NOMO-1 treated with dmso at 0.1 percent for 144 hours (cell line): ENCODE data around the gene ANGEL1.

ENCODE experiments used
- DNase-seq: peaks from one replicate; lab custom pipeline; 2025; ENCODE audit not compliant: unreplicated experiment; lab: John Stamatoyannopoulos, UW

Gene ANGEL1

DNA sequence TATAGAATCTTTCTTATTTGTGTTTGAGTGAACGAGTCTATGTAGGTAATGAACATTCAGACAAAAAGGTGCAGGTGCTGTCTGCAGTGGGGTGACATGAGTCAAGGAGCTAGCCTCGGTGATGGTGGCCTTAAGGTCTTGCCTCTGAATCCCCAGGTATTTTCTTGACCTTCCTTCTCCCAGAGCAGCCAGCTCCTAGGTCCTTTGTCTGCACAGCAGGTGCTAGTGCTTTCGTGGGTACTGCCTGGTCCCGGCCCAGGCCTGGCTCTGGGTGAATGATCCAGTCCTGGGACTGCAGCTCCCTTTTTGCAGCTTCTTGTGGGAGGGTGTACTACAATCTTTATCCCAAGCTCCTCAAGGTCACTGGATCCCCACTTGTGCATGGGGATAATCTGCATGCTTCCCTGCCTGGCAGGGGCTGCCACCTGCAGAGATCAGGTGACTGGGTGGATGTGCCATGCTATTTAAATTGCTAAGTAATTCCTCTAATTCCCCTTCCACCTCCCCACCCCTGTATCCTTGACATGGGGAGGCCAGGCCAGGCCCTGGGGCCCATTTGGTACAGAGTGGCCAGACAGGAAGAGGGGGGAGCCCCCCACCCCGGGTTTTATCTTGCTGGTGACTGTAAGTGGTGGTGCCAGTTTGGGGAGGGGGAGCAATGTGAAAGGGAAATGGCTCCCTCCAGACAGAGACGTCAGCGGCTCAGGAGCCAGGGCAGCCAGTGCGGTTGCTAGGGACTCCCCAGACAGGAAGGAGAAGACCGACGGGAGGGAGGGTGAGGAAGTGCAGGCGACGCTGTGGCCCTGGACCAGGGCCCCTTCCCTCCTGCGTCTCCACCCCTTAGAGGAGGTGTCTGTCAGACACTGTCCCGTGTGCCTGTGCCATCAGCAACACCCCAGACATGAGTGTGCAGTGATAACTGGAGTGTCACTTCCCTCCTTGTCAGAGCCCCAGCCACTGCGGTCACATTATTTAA lies 44.7 kb downstream of the ANGEL1 start:
- DNase-seq, result peak; percentile 97

DNA sequence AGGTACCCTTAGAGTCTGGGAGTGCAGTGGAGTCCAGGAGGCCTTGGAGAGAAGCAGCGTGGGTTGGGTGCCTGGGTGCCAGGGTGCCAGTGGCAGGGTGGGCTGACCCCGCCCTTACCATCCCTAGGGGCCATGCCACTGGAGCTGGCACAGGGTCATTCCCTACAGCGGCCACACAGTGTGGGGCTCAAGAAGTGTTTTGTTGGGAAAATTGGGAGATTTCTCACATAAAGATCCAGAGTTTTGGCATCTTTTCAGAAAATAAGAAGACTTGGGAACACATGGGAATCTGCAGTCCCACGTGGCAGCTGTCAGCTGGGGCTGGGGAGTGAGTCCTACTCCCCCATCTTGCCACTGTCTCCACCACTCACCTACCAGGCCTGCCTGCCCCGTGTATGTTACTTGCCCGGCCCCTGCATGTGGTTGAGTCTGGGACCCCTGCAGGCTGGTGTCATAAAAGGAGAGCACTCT lies 47.2 kb downstream of the ANGEL1 start:
- DNase-seq, result no peak

DNA sequence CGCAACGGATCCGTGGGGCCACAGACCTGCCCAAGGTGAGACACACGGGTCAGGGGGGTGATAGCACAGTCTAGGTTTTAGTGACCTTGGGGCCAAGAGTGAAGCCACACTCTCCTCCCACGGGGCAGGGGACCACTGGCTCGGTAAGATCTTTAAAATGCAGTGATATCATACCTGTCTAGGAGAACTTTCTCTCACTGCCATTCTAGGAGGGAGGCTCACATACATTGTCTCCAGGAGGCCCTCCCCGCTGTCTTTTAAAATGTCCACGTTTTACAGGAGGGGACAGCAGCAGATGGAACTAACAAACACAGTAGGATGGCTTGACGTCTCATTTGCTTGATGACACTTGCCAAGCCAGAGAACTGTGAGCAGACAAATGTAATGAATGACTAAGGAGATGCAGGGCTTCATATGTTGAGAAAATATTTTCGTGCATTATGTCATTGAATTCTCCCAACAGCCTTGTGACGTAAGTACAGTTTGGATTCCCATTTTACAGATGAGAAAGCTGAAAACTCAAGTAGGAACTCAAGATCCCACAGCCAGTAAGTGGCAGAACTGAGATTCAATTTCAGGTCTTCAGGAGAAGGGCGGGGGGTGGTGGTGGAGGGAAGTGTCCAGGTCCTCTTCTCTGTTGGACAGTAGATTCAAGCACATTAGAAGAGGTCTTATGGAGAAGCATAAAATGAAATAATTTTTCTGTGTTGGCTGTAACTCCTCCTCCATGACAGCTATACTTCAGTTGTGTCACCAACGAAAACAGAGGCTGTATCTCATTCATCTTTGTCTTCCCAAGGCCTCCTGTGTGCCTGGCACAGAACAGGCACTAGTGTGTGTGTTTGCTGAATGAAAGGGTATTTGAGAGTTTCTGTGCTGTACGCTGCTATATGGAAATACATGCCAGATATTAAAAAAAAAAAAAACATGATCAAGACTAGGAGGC lies 49.3 kb downstream of the ANGEL1 start:
- no peak for DNase-seq

DNA sequence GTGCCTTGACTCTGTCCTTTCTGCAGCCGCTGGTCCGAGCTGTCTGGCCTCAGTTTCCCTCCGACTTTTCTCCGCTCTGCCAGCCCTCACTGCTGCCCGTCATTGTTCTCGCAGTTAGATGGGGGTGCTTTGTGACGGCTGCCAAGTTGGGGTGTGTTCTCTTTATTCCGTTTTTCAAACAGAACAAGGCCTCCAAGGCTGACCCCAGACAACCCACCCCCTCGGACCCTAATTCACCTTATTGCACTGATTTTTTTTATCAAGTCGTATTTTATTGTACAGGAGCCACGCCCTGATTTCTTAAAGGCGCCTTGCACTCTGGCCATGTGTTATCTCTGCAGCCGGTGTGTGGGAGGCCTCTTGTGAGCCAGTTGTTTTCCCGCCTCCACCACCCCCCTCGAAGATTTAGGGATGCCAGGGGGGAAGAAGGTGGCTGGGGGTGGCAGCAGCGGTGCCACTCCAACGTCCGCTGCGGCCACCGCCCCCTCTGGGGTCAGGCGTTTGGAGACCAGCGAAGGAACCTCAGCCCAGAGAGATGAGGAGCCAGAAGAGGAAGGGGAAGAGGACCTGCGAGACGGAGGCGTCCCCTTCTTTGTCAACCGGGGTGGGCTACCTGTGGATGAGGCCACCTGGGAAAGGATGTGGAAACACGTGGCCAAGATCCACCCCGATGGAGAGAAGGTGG lies 50.1 kb downstream of the ANGEL1 start:
- no peak for DNase-seq

DNA sequence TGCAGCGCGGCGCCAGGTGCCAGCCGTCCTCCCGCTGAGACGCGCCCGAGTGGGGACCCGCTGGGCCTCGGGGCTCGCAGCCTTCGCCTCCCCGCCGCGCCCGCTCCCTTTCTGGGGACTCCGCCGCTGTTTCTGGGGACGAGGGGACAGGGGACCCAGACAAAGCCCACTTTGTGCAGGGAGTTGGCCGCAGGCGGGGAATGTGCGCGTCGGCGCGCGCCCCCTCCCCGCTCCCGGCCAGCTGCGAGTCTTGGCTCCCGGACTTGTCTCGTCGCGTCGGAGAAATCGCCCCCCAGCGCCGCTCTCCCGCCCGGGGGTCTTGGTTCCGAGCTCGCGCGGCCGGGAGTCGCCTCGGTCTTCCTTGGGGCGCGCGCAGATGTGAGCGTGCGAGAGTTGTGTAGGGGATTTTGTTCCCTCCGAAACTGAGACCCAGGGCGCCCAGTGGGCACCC lies 50.7 kb downstream of the ANGEL1 start:
- no peak for DNase-seq

DNA sequence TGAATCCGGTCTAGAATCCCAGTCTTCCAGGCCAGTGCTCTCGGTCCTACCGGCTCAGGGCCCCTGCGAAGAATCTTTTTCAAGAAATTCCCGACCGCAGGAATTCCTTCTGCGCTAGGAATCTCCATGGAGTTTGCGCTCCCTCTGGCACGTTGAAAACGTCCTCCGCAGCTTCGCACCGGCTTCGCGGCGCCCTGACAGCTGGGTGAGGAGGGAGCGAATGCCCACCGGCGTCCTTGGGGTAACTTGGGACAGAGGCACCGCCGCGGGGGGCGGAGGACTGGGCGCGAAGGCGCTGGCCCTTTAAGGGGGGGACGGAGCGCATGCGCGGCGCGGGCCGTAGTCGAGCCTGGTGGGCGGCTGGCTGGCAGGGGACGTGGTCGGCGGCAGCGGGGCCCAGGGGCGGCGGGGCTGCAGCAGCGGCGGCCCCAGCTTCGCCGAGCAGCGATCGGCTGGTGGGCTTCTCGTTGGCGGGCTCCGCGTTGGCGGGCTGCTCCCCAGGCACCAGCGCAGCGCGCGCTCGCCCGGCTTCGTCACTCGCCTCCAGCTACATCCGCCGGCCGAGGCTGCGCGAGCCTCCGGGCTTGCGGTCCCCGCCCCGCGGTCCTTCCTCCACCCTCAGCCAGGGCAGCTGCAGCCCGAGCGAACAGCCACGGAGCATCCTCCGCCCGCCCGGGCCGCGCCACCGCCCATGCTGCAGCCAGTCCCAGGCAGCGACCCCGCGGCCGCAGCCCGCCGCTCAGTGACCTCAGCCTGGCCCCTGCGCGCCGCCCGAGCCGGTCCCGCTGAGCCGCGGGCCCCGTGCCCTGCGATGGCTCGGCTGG lies 51.3 kb downstream of the ANGEL1 start, which contains the start of gene VASH1:
Gene VASH1, plus strand, starts transcription at position 333 of the 824 bp plus-strand sequence. CDS start 1,354 bp downstream, outside the sequence.
- peak; percentile 47 for DNase-seq

DNA sequence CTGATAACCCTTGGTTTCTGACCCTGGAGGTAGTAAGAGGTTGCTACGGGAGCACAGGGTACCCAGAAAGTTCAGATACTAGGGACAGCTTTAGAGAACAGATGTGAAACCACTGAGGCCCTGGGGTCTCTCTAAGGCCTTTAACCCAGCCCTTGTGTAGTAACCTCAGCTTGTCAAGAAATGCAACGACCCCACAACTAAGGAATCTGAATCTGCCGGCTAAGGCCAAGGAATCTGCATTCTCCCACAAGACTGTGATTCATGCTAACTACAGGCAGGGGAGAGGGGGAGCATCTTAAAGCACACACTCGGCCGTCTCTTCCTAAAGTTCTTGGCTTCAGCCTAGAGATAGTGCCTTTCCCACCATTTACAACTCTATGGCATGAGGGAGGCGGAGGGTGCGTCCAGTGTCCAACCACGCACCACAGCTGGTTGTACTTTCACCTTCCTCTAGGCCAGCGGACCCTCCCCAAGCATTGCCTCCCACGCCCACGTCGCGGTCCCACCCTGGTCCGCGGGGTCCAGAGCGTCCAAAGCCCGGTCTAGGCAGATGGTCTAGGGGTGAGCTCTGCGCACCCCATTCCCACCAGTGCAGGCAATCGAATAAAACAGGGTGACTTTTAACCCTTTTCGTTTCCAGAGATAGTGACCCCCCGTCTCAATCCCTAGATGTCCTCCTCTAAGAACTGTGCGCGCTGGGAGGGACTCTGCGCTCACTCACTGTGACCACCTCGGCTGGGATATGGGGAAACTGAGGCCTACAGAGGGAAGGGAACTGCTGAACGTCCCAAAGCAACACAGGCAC lies 52.1 kb downstream of the ANGEL1 start:
- DNase-seq, result no peak

DNA sequence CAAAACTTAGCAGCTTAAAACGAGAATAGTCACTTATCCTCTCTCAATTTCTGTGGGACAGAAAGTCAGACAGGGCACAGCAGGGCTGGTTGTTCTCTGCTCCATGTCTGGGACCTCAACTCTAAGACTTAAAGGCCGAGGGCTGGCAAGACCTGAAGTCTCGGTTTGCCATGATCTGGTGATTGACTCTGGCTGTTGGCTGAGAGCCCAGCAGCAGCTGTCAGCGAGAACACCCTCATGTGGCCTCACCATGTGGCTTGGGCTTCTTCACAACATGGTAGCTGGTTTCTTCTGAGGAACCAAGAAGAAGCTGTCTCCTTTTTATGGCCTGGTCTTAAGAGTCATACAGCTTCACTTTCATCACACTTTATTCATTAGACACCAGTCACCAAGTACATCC lies 53.1 kb downstream of the ANGEL1 start:
- no peak for DNase-seq

DNA sequence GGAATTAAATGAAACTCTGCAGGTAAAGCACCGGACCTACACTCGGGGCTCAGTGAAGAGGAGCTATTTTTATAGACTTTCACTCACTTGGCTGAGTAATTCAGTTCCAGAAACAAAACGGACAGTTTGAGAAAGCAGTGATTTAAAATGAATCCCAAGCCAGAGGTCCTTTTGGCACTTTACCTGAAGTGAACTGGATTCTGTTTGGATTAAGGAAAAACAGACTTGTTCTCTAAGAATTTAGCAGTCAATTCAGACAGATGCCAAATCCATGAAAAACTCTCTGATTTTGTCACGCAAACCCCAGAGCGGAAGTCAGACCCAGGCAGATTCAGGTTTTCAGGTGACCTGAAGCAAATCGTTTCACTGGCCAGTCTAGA lies 56.3 kb downstream of the ANGEL1 start:
- DNase-seq, result no peak

DNA sequence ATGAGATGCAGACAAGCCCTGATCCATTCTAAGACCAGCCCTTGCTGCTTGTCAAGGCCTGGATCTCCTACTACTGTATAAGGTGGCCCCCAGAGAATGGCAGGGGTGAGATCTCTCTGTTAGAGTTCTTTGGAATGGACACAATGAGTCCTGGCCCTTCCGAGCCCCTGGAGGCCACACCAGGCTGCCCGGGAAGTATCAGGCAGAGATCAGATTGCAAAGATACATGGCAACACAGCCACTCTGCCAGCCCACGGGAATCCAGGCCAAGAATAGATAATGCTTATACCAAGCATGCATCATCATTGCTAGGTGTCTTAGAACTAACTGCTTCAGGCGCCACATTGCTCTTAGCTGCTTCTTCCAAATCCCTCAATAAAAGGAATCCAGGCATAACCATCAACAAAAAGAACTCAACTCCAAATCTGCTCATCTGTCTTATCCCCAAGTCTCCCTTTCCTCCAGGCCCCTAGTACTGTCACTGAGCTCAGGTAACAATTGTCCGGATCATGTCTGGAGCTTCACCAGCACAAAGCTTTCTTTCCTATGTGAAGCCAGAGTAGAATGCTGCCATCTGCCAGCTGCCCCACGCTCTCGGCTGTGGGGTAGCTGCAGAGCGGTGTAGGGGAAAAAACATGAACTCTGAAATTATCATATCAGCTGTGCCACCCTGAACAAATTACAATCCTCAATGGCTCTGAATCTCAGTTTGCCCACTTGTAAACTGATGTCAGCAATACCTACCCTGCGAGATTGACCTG lies 56.9 kb downstream of the ANGEL1 start:
- DNase-seq, result no peak

DNA sequence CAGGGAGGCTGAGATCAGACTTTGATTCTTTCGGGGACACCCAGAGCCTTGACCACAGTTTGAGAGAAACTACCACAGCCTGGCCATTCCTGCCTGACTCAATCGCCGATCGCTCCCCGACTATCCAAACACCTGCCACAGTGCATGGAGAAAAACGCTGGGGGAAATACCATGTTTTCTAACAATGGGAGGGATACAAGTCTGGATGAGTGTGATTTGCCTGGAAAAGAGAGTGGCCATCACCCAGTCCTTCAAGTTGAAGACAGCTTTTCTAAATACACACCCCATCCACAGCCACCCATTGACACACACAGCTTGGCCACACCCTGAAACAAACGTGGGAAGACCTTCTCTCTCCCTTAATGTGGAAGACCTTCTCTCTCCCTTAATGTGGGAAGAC lies 58.1 kb downstream of the ANGEL1 start:
- DNase-seq, result no peak

DNA sequence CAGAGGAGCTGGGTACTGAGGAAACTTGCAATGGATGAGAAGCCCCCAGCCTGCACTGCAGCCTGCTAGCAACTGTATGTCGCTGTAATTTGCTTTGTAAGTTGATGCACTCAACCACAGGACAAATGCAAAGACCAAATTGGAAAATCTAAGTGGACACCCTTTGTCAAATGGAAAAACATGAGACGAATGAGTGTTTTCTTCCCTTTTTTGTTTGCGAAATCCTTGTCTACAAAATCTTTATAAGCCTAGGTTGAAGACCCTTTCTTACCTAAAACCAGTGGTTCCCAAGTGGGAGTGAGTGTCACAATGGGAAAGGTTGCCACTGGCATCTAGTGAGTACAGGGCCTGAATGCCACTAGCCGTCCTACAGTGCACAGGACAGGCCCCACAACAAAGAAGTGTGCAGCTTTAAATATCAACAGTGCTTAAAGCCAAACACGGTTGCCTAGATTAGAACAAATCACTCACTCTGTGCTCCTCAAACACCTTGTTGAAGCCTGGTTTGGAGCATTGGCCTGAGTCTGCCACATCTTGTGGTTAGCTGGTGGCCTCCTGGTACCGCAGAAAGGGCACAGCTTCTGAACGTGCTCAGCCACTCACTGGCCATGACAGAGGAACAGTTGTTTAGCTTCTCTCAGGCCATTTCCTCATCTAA lies 59.0 kb downstream of the ANGEL1 start:
- no peak for DNase-seq

DNA sequence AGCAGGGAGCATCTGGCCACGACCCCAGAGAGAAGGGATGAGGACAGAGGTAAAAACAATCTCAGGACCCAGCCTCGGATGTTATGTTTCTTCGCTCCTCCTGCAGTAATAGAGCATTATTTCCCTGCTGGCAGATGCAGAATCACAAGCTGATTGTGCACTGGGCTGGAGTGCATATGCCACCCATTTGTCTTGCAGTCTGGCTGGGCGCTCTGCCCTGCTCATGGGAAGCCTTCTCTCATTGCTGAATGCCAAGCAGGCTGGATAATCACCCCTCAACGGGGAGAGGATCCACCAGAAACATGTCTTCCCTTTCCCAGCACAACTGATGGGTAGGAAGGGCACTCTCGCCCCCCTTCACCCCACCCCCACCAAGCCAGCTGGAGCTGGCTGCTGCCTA lies 59.9 kb downstream of the ANGEL1 start:
- DNase-seq, result no peak

DNA sequence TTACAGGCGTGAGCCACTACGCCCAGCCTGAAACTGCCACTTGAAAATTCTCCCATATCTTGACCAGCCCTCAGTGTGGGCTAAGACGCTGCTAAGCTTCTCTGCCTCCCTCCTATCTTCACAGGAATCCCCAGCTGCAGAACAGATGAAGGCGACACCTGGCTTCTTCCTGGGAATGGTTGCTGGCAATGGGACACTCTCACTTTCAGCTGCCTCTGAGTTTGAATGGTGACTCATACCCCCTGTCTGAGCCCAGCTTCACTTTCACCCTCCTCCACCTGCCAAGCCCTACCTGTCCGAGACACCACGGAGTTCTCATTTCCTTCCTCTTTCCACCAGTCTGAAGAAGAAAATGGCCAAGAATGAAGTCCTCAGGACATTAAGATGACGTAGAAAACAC lies 69.7 kb downstream of the ANGEL1 start:
- peak; percentile 78 for DNase-seq

DNA sequence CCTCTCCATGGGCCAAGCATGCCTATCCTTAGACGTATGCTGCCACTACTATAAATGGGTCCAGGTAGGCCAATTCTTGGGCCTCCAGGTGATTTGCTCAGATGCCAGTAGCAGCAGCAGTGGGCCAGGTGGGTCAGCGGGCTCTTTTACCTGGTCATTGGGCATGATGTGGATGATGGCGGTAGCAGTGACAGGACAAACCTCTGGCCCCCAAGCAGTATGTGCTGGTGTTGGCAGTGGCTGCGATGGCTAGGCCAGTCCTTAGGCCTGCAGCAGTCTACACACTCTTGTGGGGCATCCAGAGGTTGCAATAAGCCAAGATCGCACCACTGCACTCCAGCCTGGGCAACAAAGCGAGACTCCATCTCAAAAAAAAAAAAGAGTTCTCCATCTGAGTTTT lies 70.5 kb downstream of the ANGEL1 start:
- no peak for DNase-seq

DNA sequence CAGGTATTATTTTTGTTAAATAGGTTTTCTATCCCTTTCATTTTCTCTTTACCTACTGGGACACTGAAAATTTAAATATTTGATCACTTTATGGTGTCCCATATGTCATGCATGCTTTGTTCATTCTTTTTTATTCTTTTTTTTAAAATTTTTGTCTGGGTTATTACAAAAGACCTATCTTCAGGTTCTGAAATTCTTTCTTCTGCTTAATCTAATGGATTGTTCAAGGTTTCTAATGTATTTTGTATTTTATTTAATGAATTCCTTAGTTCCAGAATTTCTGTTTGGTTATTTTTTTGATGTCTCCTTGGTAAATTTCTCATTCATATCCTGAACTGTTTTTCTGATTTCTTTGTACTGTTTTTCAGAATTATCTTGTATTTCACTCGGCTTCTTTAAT lies 71.6 kb downstream of the ANGEL1 start:
- no peak for DNase-seq
